ENCODE measurements around the gene SYCP3. TPM values are rescaled to one million over a fixed set of nuclear protein-coding genes. Genes with fewer than 3 reads are reported as not detected.

SYCP3 gene
- total RNA-seq (under 1 TPM; 0.20 to 0.28 TPM), polyA plus RNA-seq (ENCODE audit: insufficient read length in 2 of 2) (1 to 10 TPM; 2.1 to 2.4 TPM)
- long read RNA-seq, donor 1, result 0 reads
- long read RNA-seq, donor 2, result 0 reads
- long read RNA-seq, donor 3, partial matches to known transcripts, result 26 of 40 reads
- long read RNA-seq, donor 3, other reads (novel, unspliced or antisense), result 14 of 40 reads
- long read RNA-seq, donor 4, result 0 reads

- Histone ChIP-seq H3K27me3 (ENCODE audit: control insufficient read depth, insufficient read depth, low read length) (no peaks in the 10 kb centered on the region), H3K36me3 (ENCODE audit: control insufficient read depth, insufficient read depth, low read length) (peaks cover 32% of the 10 kb centered on the region), H3K27ac (ENCODE audit: low read depth, low read length) (no peak within 1 kb of the TSS), H3K9me3 (ENCODE audit: control insufficient read depth, insufficient read depth, low read length) (no peaks in the 10 kb centered on the region), H3K4me3 (ENCODE audit: low read depth, low read length) (no peak within 1 kb of the TSS), H3K4me1 (ENCODE audit: control insufficient read depth, insufficient read depth, low read length) (no peaks in the 10 kb centered on the region)
- 98% methylated on average over 51 of the region's 57 CpGs for WGBS (ENCODE audit: insufficient coverage)
- no peak for DNase-seq (ENCODE audit: low read depth in 4 of 6, low spot score in 6 of 6)
Observed at GRCh38 chr12:101738920-101739665, at the start of gene SYCP3. Gene SYCP3 (minus strand): TSS chr12:101739462. CDS start chr12:101737935, 1,527 bp downstream.

- no peak for DNase-seq (ENCODE audit: low read depth in 4 of 6, low spot score in 6 of 6)
- WGBS (ENCODE audit: insufficient coverage), result no CpG with 5 or more reads among the region's 1 CpG
- Histone ChIP-seq H3K27me3 (ENCODE audit: control insufficient read depth, insufficient read depth, low read length) (no peaks in the 10 kb centered on the region), H3K36me3 (ENCODE audit: control insufficient read depth, insufficient read depth, low read length) (peaks cover 4% of the 10 kb centered on the region), H3K27ac (ENCODE audit: low read depth, low read length) (no peak overlapping the region), H3K9me3 (ENCODE audit: control insufficient read depth, insufficient read depth, low read length) (no peaks in the 10 kb centered on the region), H3K4me1 (ENCODE audit: control insufficient read depth, insufficient read depth, low read length) (no peaks in the 10 kb centered on the region), H3K4me3 (ENCODE audit: low read depth, low read length) (no peak overlapping the region)
Observed at GRCh38 chr12:101785671-101786070, 46.4 kb upstream of the SYCP3 start.

GRCh38 chr12:101784376-101784775 lies 45.1 kb upstream of the SYCP3 start:
- H3K4me1 ChIP-seq (ENCODE audit: control insufficient read depth, insufficient read depth, low read length), result no peaks in the 10 kb centered on the region
- H3K27me3 ChIP-seq (ENCODE audit: control insufficient read depth, insufficient read depth, low read length), result no peaks in the 10 kb centered on the region
- no peak overlapping the region for H3K27ac ChIP-seq (ENCODE audit: low read depth, low read length)
- DNase-seq (ENCODE audit: low read depth in 4 of 6, low spot score in 6 of 6), result no peak
- H3K36me3 ChIP-seq (ENCODE audit: control insufficient read depth, insufficient read depth, low read length), result peaks cover 4% of the 10 kb centered on the region
- H3K9me3 ChIP-seq (ENCODE audit: control insufficient read depth, insufficient read depth, low read length), result no peaks in the 10 kb centered on the region
- no peak overlapping the region for H3K4me3 ChIP-seq (ENCODE audit: low read depth, low read length)
- 89% methylated on average over 1 of the region's 1 CpG for WGBS (ENCODE audit: insufficient coverage)

- DNase-seq (ENCODE audit: low read depth in 4 of 6, low spot score in 6 of 6), result no peak
- no CpG with 5 or more reads among the region's 2 CpGs for WGBS (ENCODE audit: insufficient coverage)
- Histone ChIP-seq H3K27ac (ENCODE audit: low read depth, low read length) (no peak overlapping the region), H3K36me3 (ENCODE audit: control insufficient read depth, insufficient read depth, low read length) (peaks cover 4% of the 10 kb centered on the region), H3K9me3 (ENCODE audit: control insufficient read depth, insufficient read depth, low read length) (no peaks in the 10 kb centered on the region), H3K4me3 (ENCODE audit: low read depth, low read length) (no peak overlapping the region), H3K27me3 (ENCODE audit: control insufficient read depth, insufficient read depth, low read length) (no peaks in the 10 kb centered on the region), H3K4me1 (ENCODE audit: control insufficient read depth, insufficient read depth, low read length) (no peaks in the 10 kb centered on the region)
Observed at GRCh38 chr12:101783838-101784237, 44.6 kb upstream of the SYCP3 start.

GRCh38 chr12:101783150-101783549 lies 43.9 kb upstream of the SYCP3 start:
- Histone ChIP-seq H3K9me3 (ENCODE audit: control insufficient read depth, insufficient read depth, low read length) (no peaks in the 10 kb centered on the region), H3K4me1 (ENCODE audit: control insufficient read depth, insufficient read depth, low read length) (no peaks in the 10 kb centered on the region), H3K27ac (ENCODE audit: low read depth, low read length) (no peak overlapping the region), H3K36me3 (ENCODE audit: control insufficient read depth, insufficient read depth, low read length) (peaks cover 4% of the 10 kb centered on the region), H3K27me3 (ENCODE audit: control insufficient read depth, insufficient read depth, low read length) (no peaks in the 10 kb centered on the region), H3K4me3 (ENCODE audit: low read depth, low read length) (no peak overlapping the region)
- 57% methylated on average over 2 of the region's 2 CpGs for WGBS (ENCODE audit: insufficient coverage)
- DNase-seq (ENCODE audit: low read depth in 4 of 6, low spot score in 6 of 6), result no peak

GRCh38 chr12:101782273-101782731 lies 43.0 kb upstream of the SYCP3 start:
- Histone ChIP-seq H3K27me3 (ENCODE audit: control insufficient read depth, insufficient read depth, low read length) (no peaks in the 10 kb centered on the region), H3K27ac (ENCODE audit: low read depth, low read length) (no peak overlapping the region), H3K4me3 (ENCODE audit: low read depth, low read length) (no peak overlapping the region), H3K4me1 (ENCODE audit: control insufficient read depth, insufficient read depth, low read length) (peaks cover 3% of the 10 kb centered on the region), H3K9me3 (ENCODE audit: control insufficient read depth, insufficient read depth, low read length) (no peaks in the 10 kb centered on the region), H3K36me3 (ENCODE audit: control insufficient read depth, insufficient read depth, low read length) (peaks cover 4% of the 10 kb centered on the region)
- no peak for DNase-seq (ENCODE audit: low read depth in 4 of 6, low spot score in 6 of 6)
- WGBS (ENCODE audit: insufficient coverage), result 100% methylated on average over 3 of the region's 3 CpGs

- peaks cover 4% of the 10 kb centered on the region for H3K36me3 ChIP-seq (ENCODE audit: control insufficient read depth, insufficient read depth, low read length)
- H3K27me3 ChIP-seq (ENCODE audit: control insufficient read depth, insufficient read depth, low read length), result no peaks in the 10 kb centered on the region
- no peak overlapping the region for H3K27ac ChIP-seq (ENCODE audit: low read depth, low read length)
- no peak for DNase-seq (ENCODE audit: low read depth in 4 of 6, low spot score in 6 of 6)
- 100% methylated on average over 1 of the region's 3 CpGs for WGBS (ENCODE audit: insufficient coverage)
- H3K4me1 ChIP-seq (ENCODE audit: control insufficient read depth, insufficient read depth, low read length), result peaks cover 6% of the 10 kb centered on the region
- no peak overlapping the region for H3K4me3 ChIP-seq (ENCODE audit: low read depth, low read length)
- no peaks in the 10 kb centered on the region for H3K9me3 ChIP-seq (ENCODE audit: control insufficient read depth, insufficient read depth, low read length)
Observed at GRCh38 chr12:101781834-101782233, 42.6 kb upstream of the SYCP3 start.

- no peak for DNase-seq (ENCODE audit: low read depth in 4 of 6, low spot score in 6 of 6)
- Histone ChIP-seq H3K4me3 (ENCODE audit: low read depth, low read length) (no peak overlapping the region), H3K9me3 (ENCODE audit: control insufficient read depth, insufficient read depth, low read length) (no peaks in the 10 kb centered on the region), H3K4me1 (ENCODE audit: control insufficient read depth, insufficient read depth, low read length) (peaks cover 9% of the 10 kb centered on the region), H3K36me3 (ENCODE audit: control insufficient read depth, insufficient read depth, low read length) (peaks cover 4% of the 10 kb centered on the region), H3K27me3 (ENCODE audit: control insufficient read depth, insufficient read depth, low read length) (no peaks in the 10 kb centered on the region), H3K27ac (ENCODE audit: low read depth, low read length) (no peak overlapping the region)
- WGBS (ENCODE audit: insufficient coverage), result 80% methylated on average over 1 of the region's 2 CpGs
Observed at GRCh38 chr12:101780599-101780998, 41.3 kb upstream of the SYCP3 start.

- H3K4me1 ChIP-seq (ENCODE audit: control insufficient read depth, insufficient read depth, low read length), result peaks cover 9% of the 10 kb centered on the region
- H3K9me3 ChIP-seq (ENCODE audit: control insufficient read depth, insufficient read depth, low read length), result no peaks in the 10 kb centered on the region
- H3K27me3 ChIP-seq (ENCODE audit: control insufficient read depth, insufficient read depth, low read length), result no peaks in the 10 kb centered on the region
- H3K27ac ChIP-seq (ENCODE audit: low read depth, low read length), result no peak overlapping the region
- no peak for DNase-seq (ENCODE audit: low read depth in 4 of 6, low spot score in 6 of 6)
- 74% methylated on average over 6 of the region's 6 CpGs for WGBS (ENCODE audit: insufficient coverage)
- H3K36me3 ChIP-seq (ENCODE audit: control insufficient read depth, insufficient read depth, low read length), result no peaks in the 10 kb centered on the region
- H3K4me3 ChIP-seq (ENCODE audit: low read depth, low read length), result no peak overlapping the region
Observed at GRCh38 chr12:101779626-101780025, 40.4 kb upstream of the SYCP3 start.

- Histone ChIP-seq H3K4me1 (ENCODE audit: control insufficient read depth, insufficient read depth, low read length) (peaks cover 9% of the 10 kb centered on the region), H3K36me3 (ENCODE audit: control insufficient read depth, insufficient read depth, low read length) (no peaks in the 10 kb centered on the region), H3K4me3 (ENCODE audit: low read depth, low read length) (no peak overlapping the region), H3K27me3 (ENCODE audit: control insufficient read depth, insufficient read depth, low read length) (no peaks in the 10 kb centered on the region), H3K27ac (ENCODE audit: low read depth, low read length) (no peak overlapping the region), H3K9me3 (ENCODE audit: control insufficient read depth, insufficient read depth, low read length) (no peaks in the 10 kb centered on the region)
- no CpG with 5 or more reads among the region's 3 CpGs for WGBS (ENCODE audit: insufficient coverage)
- no peak for DNase-seq (ENCODE audit: low read depth in 4 of 6, low spot score in 6 of 6)
Observed at GRCh38 chr12:101779200-101779599, 39.9 kb upstream of the SYCP3 start.
